Stimulated activated CD4-positive, alpha-beta T cell treated with anti-CD3 and anti-CD28 coated beads, Interleukin-1b, Interleukin-23, amount 100 ng/mL, for 24 hours (primary cell): ENCODE measurements around the gene ZBED2.
"Not testable (repeated sequence)": the region's sequence is repeated elsewhere in the genome, so short reads cannot be mapped to it uniquely, and the experiment has no call there.

Experiments
- DNase-seq, 4 experiments: peaks; one replicate each; pipeline ENCODE4 v3.0.0-alpha.2; 2020; ENCODE audit warnings: low read depth in 4 of 4, low spot score in 1 of 4

The ZBED2 gene

DNA sequence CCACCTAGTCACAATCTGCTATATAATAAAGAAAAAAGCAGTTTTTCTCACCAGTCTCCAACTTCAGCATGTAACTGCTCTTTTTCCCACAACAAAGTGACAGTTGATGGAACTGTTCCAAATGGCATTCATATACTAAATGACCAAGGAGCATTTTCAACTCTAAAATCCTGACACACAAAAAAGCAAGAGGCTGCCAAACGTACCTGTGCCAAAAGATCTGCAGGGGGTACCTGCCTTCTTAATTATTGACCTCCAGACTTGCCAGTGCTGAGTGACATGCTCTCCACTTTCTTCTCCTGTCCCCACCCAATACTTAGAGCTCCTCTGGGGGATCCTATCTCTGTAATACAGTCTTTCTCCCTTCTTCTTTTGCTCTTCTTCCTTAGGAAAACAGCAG is 18.0 kb downstream of the ZBED2 start:
- DNase-seq: no peak

GRCh38 chr3:111571907-111572460 is 23.2 kb downstream of the ZBED2 start:
- DNase-seq: no peak

- DNase-seq: no peak
Observed at GRCh38 chr3:111571282-111571681, 23.9 kb downstream of the ZBED2 start.

- DNase-seq: no peak
Observed at GRCh38 chr3:111570404-111571030, 24.6 kb downstream of the ZBED2 start.

DNA sequence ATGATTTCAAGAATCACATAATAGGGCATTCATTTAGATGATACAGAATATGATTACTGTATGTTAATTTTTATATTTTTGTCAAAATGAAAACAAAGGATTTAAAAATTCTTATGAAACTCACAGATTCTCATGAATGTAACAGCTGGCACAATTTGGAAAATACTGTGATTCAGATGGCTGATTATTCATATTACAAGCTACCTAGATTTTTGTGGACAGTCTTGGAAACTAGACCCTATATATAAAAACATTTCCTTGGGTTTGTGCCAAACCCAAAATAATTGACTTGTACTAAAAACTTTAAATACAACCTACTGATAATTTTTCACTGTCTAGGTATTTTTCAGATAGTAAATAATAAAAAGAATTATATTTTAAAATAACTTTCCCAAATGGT is 26.2 kb downstream of the ZBED2 start:
- no peak for DNase-seq

- no peak for DNase-seq
Observed at GRCh38 chr3:111568355-111568754, 26.8 kb downstream of the ZBED2 start.

DNA sequence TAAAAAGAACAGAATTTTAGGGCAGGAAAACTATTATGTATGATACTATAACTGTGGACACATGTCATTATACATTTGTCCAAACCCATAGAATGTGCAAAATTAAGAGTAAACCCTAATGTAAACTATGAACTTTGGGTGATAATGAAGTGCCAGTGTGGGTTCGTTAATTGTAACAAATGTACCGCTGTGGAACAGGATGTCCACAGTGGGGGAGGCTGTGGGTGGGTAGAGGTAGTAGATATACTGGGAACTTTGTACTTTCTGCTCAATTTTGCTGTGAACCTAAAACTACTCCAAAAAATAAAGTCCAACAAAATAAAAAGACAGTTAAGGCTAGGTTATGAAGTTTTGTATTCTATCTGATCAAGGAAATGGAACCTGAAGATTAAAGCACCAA is 28.3 kb downstream of the ZBED2 start:
- no peak for DNase-seq

- not testable (repeated sequence) for DNase-seq
Observed at GRCh38 chr3:111561902-111562301, 33.2 kb downstream of the ZBED2 start.

DNA sequence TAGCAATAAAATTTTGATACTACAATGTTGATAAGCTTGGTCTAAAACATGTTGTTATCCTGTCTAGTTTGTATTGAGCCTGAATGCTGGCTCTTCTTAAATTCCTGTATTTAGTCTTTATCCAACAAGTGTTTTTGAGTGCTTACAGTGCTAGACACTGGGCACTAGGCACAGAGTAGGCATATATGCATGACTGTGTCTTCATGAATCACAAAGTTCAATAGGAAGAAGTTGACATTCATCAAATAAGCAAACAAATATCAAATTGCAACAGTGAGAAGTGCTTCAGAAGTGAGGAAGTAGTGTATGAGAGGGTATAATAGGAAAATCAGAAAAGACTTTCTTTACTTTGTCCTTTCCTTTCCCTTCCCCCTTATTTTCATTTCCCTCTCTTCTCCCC is 46.4 kb downstream of the ZBED2 start:
- DNase-seq: no peak

GRCh38 chr3:111548092-111548491 is 47.1 kb downstream of the ZBED2 start:
- no peak for DNase-seq

GRCh38 chr3:111547631-111548030 is 47.5 kb downstream of the ZBED2 start:
- no peak for DNase-seq

DNA sequence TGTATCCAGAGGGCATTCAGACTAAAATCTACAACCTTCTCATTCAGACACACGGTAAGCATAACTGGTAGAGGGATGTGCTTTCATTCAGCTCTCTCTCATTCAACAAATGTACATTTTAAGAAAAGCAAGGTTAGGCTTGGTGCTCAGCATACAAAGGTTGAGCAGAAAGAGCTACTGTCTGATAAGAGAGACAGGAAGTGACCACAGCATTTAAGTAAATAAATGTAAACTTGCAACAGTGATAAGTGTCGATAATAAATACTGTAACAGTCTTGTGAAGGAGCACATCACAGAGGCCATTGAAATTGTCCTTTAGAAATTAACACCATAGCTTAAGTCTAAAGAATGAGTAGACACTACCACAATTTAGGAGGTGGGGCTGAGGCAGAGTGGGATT is 49.8 kb downstream of the ZBED2 start:
- DNase-seq: no peak
